Parathyroid adenoma (tissue), 2 donors: Measurements from ENCODE around the gene ILDR1.

ENCODE experiments used
- H2AFZ ChIP-seq: fragments of 300-600 bp; sonication (generic); one replicate; pipeline ENCODE4 v1.7.0; 2017; ENCODE audit warnings: antibody characterized with exemption, mild to moderate bottlenecking
- H3K27ac ChIP-seq: fragments of 300-600 bp; sonication (generic); one replicate; pipeline ENCODE4 v1.7.0; 2017
- H3K27me3 ChIP-seq: fragments of 300-600 bp; sonication (generic); one replicate; pipeline ENCODE4 v1.7.0; 2017; ENCODE audit warnings: low read length; ENCODE audit not compliant: control insufficient read depth, insufficient read depth
- H3K36me3 ChIP-seq: fragments of 300-600 bp; sonication (generic); one replicate; pipeline ENCODE4 v1.7.0; 2017; ENCODE audit warnings: low read length; ENCODE audit not compliant: control insufficient read depth, insufficient read depth
- H3K4me1 ChIP-seq: fragments of 300-600 bp; sonication (generic); one replicate; pipeline ENCODE4 v1.7.0; 2017; ENCODE audit warnings: control low read depth
- H3K4me2 ChIP-seq: fragments of 300-600 bp; sonication (generic); one replicate; pipeline ENCODE4 v1.7.0; 2017; ENCODE audit warnings: low read length
- H3K4me3 ChIP-seq: fragments of 300-600 bp; sonication (generic); one replicate; pipeline ENCODE4 v1.7.0; 2017; ENCODE audit warnings: low read depth, low read length
- H3K79me2 ChIP-seq: fragments of 300-600 bp; sonication (generic); one replicate; pipeline ENCODE4 v1.7.0; 2017; ENCODE audit warnings: control low read depth
- H3K9ac ChIP-seq: fragments of 300-600 bp; sonication (generic); one replicate; pipeline ENCODE4 v1.7.0; 2017; ENCODE audit warnings: mild to moderate bottlenecking
- H3K9me3 ChIP-seq: fragments of 300-600 bp; sonication (generic); one replicate; pipeline ENCODE4 v1.7.0; 2017; ENCODE audit warnings: low read length; ENCODE audit not compliant: control insufficient read depth
- TF ChIP-seq, protein P1 (sequence below): fragments of 300-600 bp; sonication (generic); IDR thresholded peaks from one replicate; pipeline ENCODE4 v1.7.0; 2017; ENCODE audit warnings: antibody characterized with exemption, mild to moderate bottlenecking
- donor health status: primary hyperparathyroidism.

The ILDR1 gene

DNA sequence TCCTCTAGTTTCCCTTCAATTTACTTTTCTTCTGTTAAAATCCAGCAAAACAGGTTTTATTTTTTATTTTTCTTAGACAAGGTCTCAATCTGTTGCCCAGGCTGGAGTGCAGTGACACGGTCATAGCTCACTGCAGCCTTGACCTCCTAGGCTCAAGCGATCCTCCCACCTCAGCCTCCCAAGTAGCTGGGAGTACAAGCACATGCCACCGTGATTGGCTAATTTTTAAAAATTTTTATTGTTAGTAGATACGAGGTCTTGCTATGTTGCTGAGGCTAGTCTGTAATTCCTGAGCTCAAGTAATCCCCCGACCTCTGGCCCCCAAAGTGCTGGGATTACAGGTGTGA lies 41.6 kb downstream of the ILDR1 start:
- Histone ChIP-seq H3K4me1 (no peaks in the 10 kb centered on the region), H3K27me3 (no peaks in the 10 kb centered on the region), H2AFZ (no peak overlapping the region), H3K9ac (no peak overlapping the region), H3K27ac (no peak overlapping the region), H3K79me2 (no peaks in the 10 kb centered on the region), H3K9me3 (no peaks in the 10 kb centered on the region), H3K4me2 (no peak overlapping the region), H3K4me3 (no peak overlapping the region), H3K36me3 (no peaks in the 10 kb centered on the region)
- TF ChIP-seq, protein P1, sequence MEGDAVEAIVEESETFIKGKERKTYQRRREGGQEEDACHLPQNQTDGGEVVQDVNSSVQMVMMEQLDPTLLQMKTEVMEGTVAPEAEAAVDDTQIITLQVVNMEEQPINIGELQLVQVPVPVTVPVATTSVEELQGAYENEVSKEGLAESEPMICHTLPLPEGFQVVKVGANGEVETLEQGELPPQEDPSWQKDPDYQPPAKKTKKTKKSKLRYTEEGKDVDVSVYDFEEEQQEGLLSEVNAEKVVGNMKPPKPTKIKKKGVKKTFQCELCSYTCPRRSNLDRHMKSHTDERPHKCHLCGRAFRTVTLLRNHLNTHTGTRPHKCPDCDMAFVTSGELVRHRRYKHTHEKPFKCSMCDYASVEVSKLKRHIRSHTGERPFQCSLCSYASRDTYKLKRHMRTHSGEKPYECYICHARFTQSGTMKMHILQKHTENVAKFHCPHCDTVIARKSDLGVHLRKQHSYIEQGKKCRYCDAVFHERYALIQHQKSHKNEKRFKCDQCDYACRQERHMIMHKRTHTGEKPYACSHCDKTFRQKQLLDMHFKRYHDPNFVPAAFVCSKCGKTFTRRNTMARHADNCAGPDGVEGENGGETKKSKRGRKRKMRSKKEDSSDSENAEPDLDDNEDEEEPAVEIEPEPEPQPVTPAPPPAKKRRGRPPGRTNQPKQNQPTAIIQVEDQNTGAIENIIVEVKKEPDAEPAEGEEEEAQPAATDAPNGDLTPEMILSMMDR, result no peak

DNA sequence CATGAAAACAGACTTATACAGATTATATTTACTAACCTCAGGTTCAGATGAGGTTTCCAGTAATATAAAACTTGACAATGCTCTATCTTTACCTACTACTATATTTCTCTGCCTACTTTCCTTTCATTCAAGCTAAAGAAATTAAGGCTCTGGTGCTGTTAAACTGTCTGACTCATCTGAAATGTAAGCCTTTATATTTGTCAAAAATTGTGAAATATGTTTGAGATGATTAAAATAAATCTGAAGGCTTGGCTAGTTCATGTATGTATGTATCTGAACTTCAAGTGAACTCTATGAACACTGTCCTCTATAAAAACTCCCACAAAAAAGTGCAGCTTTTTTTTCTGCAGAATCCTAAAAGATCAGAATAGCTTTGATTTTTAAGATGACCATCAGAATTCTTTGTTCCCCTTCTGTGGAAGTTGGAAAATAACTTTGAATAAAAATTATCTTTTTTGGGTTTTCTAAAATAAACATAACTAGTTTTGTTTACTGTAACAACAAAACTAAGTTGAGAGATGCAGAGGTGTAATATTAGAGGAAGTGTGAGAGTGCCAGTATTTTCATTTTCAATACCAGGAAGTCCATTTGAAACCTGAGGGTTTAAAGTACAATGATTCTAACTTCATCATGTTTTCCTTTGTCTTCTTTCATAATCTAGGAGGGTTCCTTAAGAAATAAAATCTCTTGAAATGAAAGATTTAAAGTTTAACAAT lies 42.2 kb downstream of the ILDR1 start:
- Histone ChIP-seq H3K27ac (no peak overlapping the region), H2AFZ (no peak overlapping the region), H3K36me3 (no peaks in the 10 kb centered on the region), H3K9me3 (no peaks in the 10 kb centered on the region), H3K27me3 (no peaks in the 10 kb centered on the region), H3K4me3 (no peak overlapping the region), H3K9ac (no peak overlapping the region), H3K4me2 (no peak overlapping the region), H3K4me1 (no peaks in the 10 kb centered on the region), H3K79me2 (no peaks in the 10 kb centered on the region)
- TF ChIP-seq, protein P1, result no peak

DNA sequence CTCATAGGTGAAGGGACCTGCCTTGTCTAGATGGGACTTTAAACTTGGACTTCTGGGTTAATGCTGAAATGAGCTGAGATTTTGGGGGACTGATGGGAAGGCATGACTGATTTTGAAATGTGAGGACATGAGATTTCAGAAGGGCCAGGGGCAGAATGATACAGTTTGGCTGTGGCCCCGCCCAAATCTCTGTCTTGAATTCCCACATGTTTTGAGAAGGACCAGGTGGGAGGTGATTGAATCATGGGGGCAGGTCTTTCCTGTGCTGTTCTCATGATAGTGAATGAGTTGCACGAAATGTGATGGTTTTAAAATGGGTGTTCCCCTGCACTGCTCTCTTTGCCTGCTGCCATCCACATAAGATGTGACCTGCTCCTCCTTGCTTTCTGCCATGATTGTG lies 42.8 kb downstream of the ILDR1 start:
- H3K9ac ChIP-seq, result no peak overlapping the region
- no peak overlapping the region for H3K4me3 ChIP-seq
- no peaks in the 10 kb centered on the region for H3K79me2 ChIP-seq
- no peak overlapping the region for H2AFZ ChIP-seq
- H3K4me1 ChIP-seq, result no peaks in the 10 kb centered on the region
- H3K4me2 ChIP-seq, result no peak overlapping the region
- H3K27me3 ChIP-seq, result no peaks in the 10 kb centered on the region
- TF ChIP-seq, protein P1, result no peak
- no peaks in the 10 kb centered on the region for H3K36me3 ChIP-seq
- no peaks in the 10 kb centered on the region for H3K9me3 ChIP-seq
- no peak overlapping the region for H3K27ac ChIP-seq

GRCh38 chr3:121976727-121977126 lies 45.3 kb downstream of the ILDR1 start:
- Histone ChIP-seq H3K4me2 (no peak overlapping the region), H3K27me3 (no peaks in the 10 kb centered on the region), H3K9me3 (no peaks in the 10 kb centered on the region), H3K4me1 (no peaks in the 10 kb centered on the region), H2AFZ (no peak overlapping the region), H3K27ac (no peak overlapping the region), H3K4me3 (no peak overlapping the region), H3K36me3 (no peaks in the 10 kb centered on the region), H3K9ac (no peak overlapping the region), H3K79me2 (no peaks in the 10 kb centered on the region)
- TF ChIP-seq, protein P1, result no peak

DNA sequence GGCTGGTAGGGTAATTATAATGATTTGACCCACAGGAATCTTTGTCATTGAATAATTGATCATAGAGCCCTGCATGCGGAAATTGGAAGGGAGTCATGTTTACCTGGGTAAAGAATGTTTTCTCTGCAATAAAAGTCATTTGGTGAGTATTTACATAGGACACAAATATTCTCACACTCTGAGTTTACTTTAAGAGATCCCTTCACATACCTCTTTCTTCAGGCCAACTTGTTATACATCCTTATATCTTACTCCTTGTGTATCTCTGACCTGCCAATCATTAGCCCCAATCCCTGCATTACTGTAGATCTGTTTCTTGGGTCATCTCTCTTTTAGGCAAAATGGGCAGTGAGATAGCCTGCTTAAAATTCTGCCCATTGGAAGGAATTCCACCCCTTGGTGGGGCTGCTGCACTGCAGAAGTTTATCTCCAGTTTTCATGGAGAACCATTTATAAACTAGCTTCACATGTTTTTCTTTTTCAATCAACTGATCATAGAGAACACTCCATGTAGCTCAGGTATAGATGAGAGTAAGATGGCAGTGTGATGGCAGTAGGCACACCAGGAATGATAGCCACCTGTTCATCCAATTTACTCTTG lies 46.2 kb downstream of the ILDR1 start:
- Histone ChIP-seq H2AFZ (no peak overlapping the region), H3K9me3 (no peaks in the 10 kb centered on the region), H3K27me3 (no peaks in the 10 kb centered on the region), H3K4me3 (no peak overlapping the region), H3K9ac (no peak overlapping the region), H3K79me2 (no peaks in the 10 kb centered on the region), H3K4me2 (no peak overlapping the region), H3K36me3 (no peaks in the 10 kb centered on the region), H3K4me1 (no peaks in the 10 kb centered on the region), H3K27ac (no peak overlapping the region)
- TF ChIP-seq, protein P1, result no peak
